Esophagus muscularis mucosa (tissue), 4 donors: ENCODE measurements around the gene MYO15B. TPM values are rescaled to one million over a fixed set of nuclear protein-coding genes. Genes with fewer than 3 reads are reported as not detected.

ENCODE experiments used
- DNase-seq: peaks from one replicate; pipeline ENCODE4 v3.0.0-alpha.2; 2017; ENCODE audit errors: extremely low spot score
- H3K27ac ChIP-seq, 4 donors: fragments of 200-600 bp; sonication (generic); replicated peaks in 1 of 4; 1 replicate in 3 of 4; 2 replicates in 1 of 4; pipeline ENCODE4 v1.5.1; 2016 to 2019; ENCODE audit warnings: mild to moderate bottlenecking in 1 of 4
- H3K27me3 ChIP-seq, 4 donors: fragments of 200-600 bp; sonication (generic); one replicate each; pipeline versions ENCODE4 v1.5.1 to v1.6.0; 2016 to 2019
- H3K36me3 ChIP-seq, 4 donors: fragments of 200-600 bp; sonication (generic); one replicate each; pipeline ENCODE4 v1.5.1; 2016 to 2019
- H3K4me1 ChIP-seq, 4 donors: fragments of 200-600 bp; sonication (generic); one replicate each; pipeline ENCODE4 v1.5.1; 2016 to 2019
- H3K4me3 ChIP-seq, 4 donors: fragments of 200-600 bp; sonication (generic); 1 replicate in 2 of 4; 2 replicates in 2 of 4; pipeline ENCODE4 v1.5.1; 2016 to 2019; ENCODE audit warnings: mild to moderate bottlenecking in 4 of 4, moderate library complexity in 1 of 4
- H3K9me3 ChIP-seq, 4 donors: fragments of 200-600 bp; sonication (generic); 1 replicate in 3 of 4; 2 replicates in 1 of 4; pipeline ENCODE4 v1.5.1; 2016 to 2019
- CTCF ChIP-seq, 3 experiments: fragments of 200-600 bp in 2 of 3; fragments of 450-650 bp in 1 of 3; sonication (generic) in 2 of 3; IDR thresholded peaks; one replicate each; pipeline ENCODE4 v1.5.1; 2017 to 2019; ENCODE audit warnings: antibody characterized with exemption in 3 of 3, mild to moderate bottlenecking in 2 of 3, moderate library complexity in 1 of 3
- EP300 ChIP-seq: sonication (generic); formaldehyde crosslinking; IDR thresholded peaks from one replicate; pipeline ENCODE4 v1.6.1; 2017; ENCODE audit warnings: antibody characterized with exemption
- POLR2A ChIP-seq: fragments of 450-650 bp; IDR thresholded peaks from one replicate; pipeline ENCODE4 v1.6.1; 2017; ENCODE audit warnings: antibody characterized with exemption, moderate library complexity, mild to moderate bottlenecking, low read depth
- POLR2AphosphoS5 ChIP-seq, 2 donors: sonication (generic); formaldehyde crosslinking; IDR thresholded peaks; one replicate each; pipeline ENCODE4 v1.6.1; 2017; ENCODE audit warnings: antibody characterized with exemption in 2 of 2
- WGBS: methylation state at CpG from one replicate; pipeline ENCODE4 v1.1.5; 2018; 5-methylcytosine and 5-hydroxymethylcytosine counted together
- intact Hi-C: fragments of 100-400 bp; cut with DNase I; formaldehyde crosslinking; loops from one replicate; pipeline ENCODE4 v1.15.1; 2023
- total RNA-seq, 4 donors: library from RNA; depleted of rRNA; stranded (reverse); fragments of >200 nt; gene quantifications; one replicate each; pipeline versions ENCODE4 v1.1.0 to v1.2.1, GENCODE V29; 2016

MYO15B gene
- total RNA-seq, 4 donors from 2014 or later = 34.5 to 61.9 (median 43.4) TPM

- TF ChIP-seq POLR2AphosphoS5 (IDR thresholded peaks at IDR 0.05) (no peak), CTCF (IDR thresholded peaks at IDR 0.05) (no peak), POLR2A (no peak), EP300 (no peak)
- Histone ChIP-seq H3K27me3 (no peaks in the 10 kb centered on the region), H3K4me1 (peaks cover 23 to 30% (median 24%) of the 10 kb centered on the region in 4 donors), H3K4me3 (no peak overlapping the region), H3K9me3 (no peaks in the 10 kb centered on the region), H3K36me3 (peaks cover 10 to 56% (median 39%) of the 10 kb centered on the region in 4 donors), H3K27ac (no peak overlapping the region)
- intact Hi-C loops = loop anchor here (5.0 kb wide), 1 partner anchor 43 kb away; the partner anchor contains the start of gene MYO15B
- WGBS = 88% methylated on average over 6 of the region's 26 CpGs
- DNase-seq = no peak
These were observed 42.7 kb downstream of the MYO15B start for GRCh38 chr17:75630071-75630917.

GRCh38 chr17:75631353-75631752 is 43.8 kb downstream of the MYO15B start:
- Histone ChIP-seq H3K27me3 (no peaks in the 10 kb centered on the region), H3K36me3 (peaks cover 5 to 46% (median 29%) of the 10 kb centered on the region in 4 donors), H3K4me1 (peaks cover 24 to 30% (median 25%) of the 10 kb centered on the region in 4 donors), H3K27ac (no peak overlapping the region), H3K4me3 (no peak overlapping the region), H3K9me3 (no peaks in the 10 kb centered on the region)
- no peak for TF ChIP-seq EP300
- TF ChIP-seq POLR2AphosphoS5 (IDR thresholded peaks at IDR 0.05) = no peak
- no peak for TF ChIP-seq POLR2A
- TF ChIP-seq CTCF (IDR thresholded peaks at IDR 0.05) = no peak
- 89% methylated on average over 8 of the region's 27 CpGs for WGBS
- intact Hi-C loops = loop anchor here (5.0 kb wide), 1 partner anchor 44 kb away; the partner anchor contains the start of gene MYO15B
- no peak for DNase-seq

- H3K27me3 ChIP-seq = no peaks in the 10 kb centered on the region
- peak overlapping the region; percentile 34 to 86 (median 80) for H3K27ac ChIP-seq
- DNase-seq = no peak
- no peak overlapping the region for H3K4me3 ChIP-seq
- H3K36me3 ChIP-seq = peaks cover 0 to 35% (median 18%) of the 10 kb centered on the region in 4 donors
- TF ChIP-seq POLR2AphosphoS5 (IDR thresholded peaks at IDR 0.05) (no peak), POLR2A (no peak), EP300 (no peak), CTCF (IDR thresholded peaks at IDR 0.05) (no peak)
- intact Hi-C loops = loop anchor here (1.0 to 5.0 kb wide), 2 partner anchors 45 to 118 kb away; partner anchors contain the start of gene MYO15B
- no peaks in the 10 kb centered on the region for H3K9me3 ChIP-seq
- WGBS = 68% methylated on average over 10 of the region's 12 CpGs
- H3K4me1 ChIP-seq = peaks cover 24 to 30% (median 28%) of the 10 kb centered on the region in 4 donors
These were observed 44.8 kb downstream of the MYO15B start for GRCh38 chr17:75632428-75632827.

GRCh38 chr17:75632863-75633485 is 45.4 kb downstream of the MYO15B start, which contains the start of gene SMIM5:
Gene SMIM5 (plus strand): TSS chr17:75633434. CDS start chr17:75640202, 6,768 bp downstream.
- peaks cover 24 to 31% (median 30%) of the 10 kb centered on the region in 4 donors for H3K4me1 ChIP-seq
- intact Hi-C loops = loop anchor here (1.0 to 5.0 kb wide), 2 partner anchors 46 to 117 kb away; partner anchors contain the start of gene MYO15B
- TF ChIP-seq CTCF (IDR thresholded peaks at IDR 0.05) (peak in 2 of 3 experiments; percentile 95 to 96), EP300 (no peak), POLR2AphosphoS5 (IDR thresholded peaks at IDR 0.05) (peak; percentile 31 to 75), POLR2A (peak; percentile 2)
- DNase-seq = peak; percentile 97
- peak within 1 kb of the TSS; percentile 74 to 86 (median 86) for H3K27ac ChIP-seq
- peak within 1 kb of the TSS; percentile 35 to 48 (median 40) for H3K4me3 ChIP-seq
- no peaks in the 10 kb centered on the region for H3K9me3 ChIP-seq
- 0% methylated on average over 1 of the region's 19 CpGs for WGBS
- no peaks in the 10 kb centered on the region for H3K27me3 ChIP-seq
- peaks cover 0 to 32% (median 15%) of the 10 kb centered on the region in 4 donors for H3K36me3 ChIP-seq
